RWPE1 (cell line): ENCODE results near the gene TBX21.

Source experiments
- CTCF ChIA-PET: fragments of 350-600 bp; sonication (Branson Sonifier 250); formaldehyde crosslinking; extraction: SDS; loops from one replicate; lab custom pipeline; 2021; lab: Yijun Ruan, JAX
- POLR2A ChIA-PET: fragments of 400-600 bp; formaldehyde crosslinking; extraction: SDS; loops from one replicate; lab custom pipeline; 2020; ENCODE audit warnings: antibody characterized with exemption; ENCODE audit not compliant: low non-redundant PET; lab: Yijun Ruan, JAX
- DNase-seq: peaks from one replicate; pipeline ENCODE4 v3.0.0; 2012; ENCODE audit warnings: low spot score
- H3K27ac ChIP-seq: fragments of 450-650 bp; 2 replicates; pipeline ENCODE4 v1.5.1; 2017
- TF ChIP-seq, protein P1 (sequence below): fragments of 450-650 bp; conservative IDR thresholded peaks from 2 replicates; pipeline ENCODE4 v1.5.1; 2017; ENCODE audit warnings: low read depth, mild to moderate bottlenecking

TBX21 gene

GRCh38 chr17:47781397-47781796, 48.4 kb downstream of the TBX21 start:
- H3K27ac ChIP-seq = no peak overlapping the region
- DNase-seq = no peak
- POLR2A ChIA-PET = no interaction called here
- TF ChIP-seq, protein P1, sequence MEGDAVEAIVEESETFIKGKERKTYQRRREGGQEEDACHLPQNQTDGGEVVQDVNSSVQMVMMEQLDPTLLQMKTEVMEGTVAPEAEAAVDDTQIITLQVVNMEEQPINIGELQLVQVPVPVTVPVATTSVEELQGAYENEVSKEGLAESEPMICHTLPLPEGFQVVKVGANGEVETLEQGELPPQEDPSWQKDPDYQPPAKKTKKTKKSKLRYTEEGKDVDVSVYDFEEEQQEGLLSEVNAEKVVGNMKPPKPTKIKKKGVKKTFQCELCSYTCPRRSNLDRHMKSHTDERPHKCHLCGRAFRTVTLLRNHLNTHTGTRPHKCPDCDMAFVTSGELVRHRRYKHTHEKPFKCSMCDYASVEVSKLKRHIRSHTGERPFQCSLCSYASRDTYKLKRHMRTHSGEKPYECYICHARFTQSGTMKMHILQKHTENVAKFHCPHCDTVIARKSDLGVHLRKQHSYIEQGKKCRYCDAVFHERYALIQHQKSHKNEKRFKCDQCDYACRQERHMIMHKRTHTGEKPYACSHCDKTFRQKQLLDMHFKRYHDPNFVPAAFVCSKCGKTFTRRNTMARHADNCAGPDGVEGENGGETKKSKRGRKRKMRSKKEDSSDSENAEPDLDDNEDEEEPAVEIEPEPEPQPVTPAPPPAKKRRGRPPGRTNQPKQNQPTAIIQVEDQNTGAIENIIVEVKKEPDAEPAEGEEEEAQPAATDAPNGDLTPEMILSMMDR = no peak
- CTCF ChIA-PET = no interaction called here

GRCh38 chr17:47785538-47786123, 52.6 kb downstream of the TBX21 start:
- CTCF ChIA-PET = interaction anchor here (0.5 to 1.1 kb wide), 4 partner anchors 12 to 173 kb away, joined by 3 to 4 read pairs (median 4); no protein-coding TSS in a partner anchor
- no peak overlapping the region for H3K27ac ChIP-seq
- no peak for DNase-seq
- TF ChIP-seq, protein P1 = no peak
- POLR2A ChIA-PET = no interaction called here

DNA sequence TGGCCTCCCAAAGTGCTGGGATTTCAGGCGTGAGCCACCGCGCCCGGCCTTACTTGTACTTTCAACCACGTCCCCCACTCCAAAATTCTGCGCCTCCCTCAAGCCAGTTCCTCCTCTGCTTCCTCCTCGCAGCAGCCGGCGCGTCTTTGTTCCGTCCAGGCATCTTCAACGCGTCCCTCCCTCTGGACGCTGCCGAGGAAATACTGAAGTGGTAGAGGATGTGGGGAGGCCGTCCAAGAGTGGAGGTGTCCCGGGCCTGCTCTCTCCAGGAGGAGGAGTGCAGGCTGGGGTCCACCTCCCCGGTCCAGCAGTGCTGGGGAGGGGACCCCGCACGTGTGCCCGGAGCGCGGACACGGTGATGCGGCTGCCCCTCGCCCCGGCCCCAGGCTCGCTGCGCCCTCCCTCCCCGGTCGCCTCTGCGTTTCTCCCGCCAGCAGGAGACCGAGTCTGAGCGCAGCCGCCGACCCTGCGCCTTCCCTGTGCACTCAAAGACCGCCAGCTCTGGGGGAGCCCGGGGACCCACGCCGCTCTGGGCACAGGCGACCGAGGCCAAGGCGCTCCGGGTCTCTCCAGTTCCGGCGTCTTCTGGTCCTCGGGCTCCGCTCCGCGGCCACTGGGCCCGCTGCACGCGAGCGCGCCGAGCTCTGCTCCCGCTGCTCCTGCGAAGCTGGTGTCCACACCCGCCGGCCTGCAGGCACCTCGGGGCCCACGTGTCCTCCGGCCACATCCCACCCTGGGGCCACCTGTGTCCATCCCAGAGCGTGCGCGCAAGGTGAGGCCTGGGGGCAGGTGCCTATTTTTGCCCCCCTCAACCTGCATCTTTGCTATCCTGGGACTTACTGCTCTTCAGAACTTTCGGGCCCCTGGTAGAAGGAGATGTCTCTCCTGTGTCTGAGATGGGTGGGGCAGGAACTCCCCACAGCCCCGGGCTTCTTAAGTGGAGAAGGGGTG, 56.9 kb downstream of the TBX21 start:
- DNase-seq = peak; percentile 57
- no peak overlapping the region for H3K27ac ChIP-seq
- ChIA-PET CTCF (interaction anchor here (0.6 to 1.1 kb wide), 7 partner anchors 12 to 224 kb away, joined by 3 to 5 read pairs (median 3); no protein-coding TSS in a partner anchor), POLR2A (no interaction called here)
- TF ChIP-seq, protein P1 = peak; percentile 76

DNA sequence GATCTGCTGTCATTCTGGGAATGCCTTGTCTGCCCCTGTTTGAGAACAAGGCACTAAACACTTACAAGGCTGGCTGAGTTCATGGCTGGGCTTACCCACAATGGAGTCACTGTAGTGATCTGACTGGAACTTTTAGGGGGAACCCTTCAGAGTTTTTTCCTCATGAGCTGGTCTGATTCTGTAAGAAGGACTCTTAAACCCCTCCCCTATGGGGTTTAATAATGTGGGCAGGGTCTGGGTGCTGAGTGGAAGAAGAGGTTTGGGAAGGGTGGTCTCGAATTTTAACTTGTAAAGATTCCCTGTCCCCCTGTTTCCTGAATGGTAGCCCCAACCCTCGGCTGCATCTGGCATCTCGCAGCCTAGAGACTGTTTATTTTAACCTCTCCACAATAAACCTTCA, 58.0 kb downstream of the TBX21 start:
- no peak overlapping the region for H3K27ac ChIP-seq
- CTCF ChIA-PET = interaction anchor here (0.6 kb wide), 1 partner anchor 58 kb away, joined by 3 read pairs; no protein-coding TSS in a partner anchor
- POLR2A ChIA-PET = no interaction called here
- no peak for DNase-seq
- TF ChIP-seq, protein P1 = no peak

GRCh38 chr17:47792457-47792856, 59.4 kb downstream of the TBX21 start:
- TF ChIP-seq, protein P1 = no peak
- H3K27ac ChIP-seq = no peak overlapping the region
- POLR2A ChIA-PET = no interaction called here
- no peak for DNase-seq
- CTCF ChIA-PET = interaction anchor here (1.3 kb wide), 1 partner anchor 59 kb away, joined by 3 read pairs; the partner anchor contains the start of gene TBX21

DNA sequence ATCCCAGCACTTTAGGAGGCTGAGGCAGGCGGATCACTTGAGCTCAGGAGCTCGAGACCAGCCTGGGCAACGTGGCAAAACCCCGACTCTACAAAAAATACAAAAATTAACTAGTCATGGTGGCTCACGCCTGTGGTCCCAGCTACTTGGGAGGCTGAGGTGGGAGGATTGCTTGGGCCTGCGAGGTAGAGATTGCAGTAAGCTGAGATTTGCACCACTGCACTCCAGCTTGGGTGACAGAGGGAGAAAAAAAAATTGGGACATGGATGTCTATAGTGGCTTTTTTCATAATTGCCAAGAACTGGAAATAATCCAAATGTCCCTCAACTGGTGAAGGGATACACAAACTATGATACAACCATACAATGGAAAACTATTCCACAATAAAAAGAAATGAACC, 59.9 kb downstream of the TBX21 start:
- DNase-seq = no peak
- no peak overlapping the region for H3K27ac ChIP-seq
- TF ChIP-seq, protein P1 = no peak
- ChIA-PET POLR2A (no interaction called here), CTCF (interaction anchor here (1.3 kb wide), 1 partner anchor 60 kb away, joined by 3 read pairs; the partner anchor contains the start of gene TBX21)
